HG02759 (cell line): ENCODE data around the gene TACC2.
"Not testable (repeated sequence)": the region's sequence is repeated elsewhere in the genome, so short reads cannot be mapped to it uniquely, and the experiment has no call there.

ENCODE experiments used
- ATAC-seq: cut with Tn5 transposase; IDR thresholded peaks from one replicate; pipeline ENCODE4 v1.9.1; 2021; ENCODE audit warnings: mild to moderate bottlenecking, moderate library complexity; ENCODE audit not compliant: unreplicated experiment

TACC2 gene, protein sequence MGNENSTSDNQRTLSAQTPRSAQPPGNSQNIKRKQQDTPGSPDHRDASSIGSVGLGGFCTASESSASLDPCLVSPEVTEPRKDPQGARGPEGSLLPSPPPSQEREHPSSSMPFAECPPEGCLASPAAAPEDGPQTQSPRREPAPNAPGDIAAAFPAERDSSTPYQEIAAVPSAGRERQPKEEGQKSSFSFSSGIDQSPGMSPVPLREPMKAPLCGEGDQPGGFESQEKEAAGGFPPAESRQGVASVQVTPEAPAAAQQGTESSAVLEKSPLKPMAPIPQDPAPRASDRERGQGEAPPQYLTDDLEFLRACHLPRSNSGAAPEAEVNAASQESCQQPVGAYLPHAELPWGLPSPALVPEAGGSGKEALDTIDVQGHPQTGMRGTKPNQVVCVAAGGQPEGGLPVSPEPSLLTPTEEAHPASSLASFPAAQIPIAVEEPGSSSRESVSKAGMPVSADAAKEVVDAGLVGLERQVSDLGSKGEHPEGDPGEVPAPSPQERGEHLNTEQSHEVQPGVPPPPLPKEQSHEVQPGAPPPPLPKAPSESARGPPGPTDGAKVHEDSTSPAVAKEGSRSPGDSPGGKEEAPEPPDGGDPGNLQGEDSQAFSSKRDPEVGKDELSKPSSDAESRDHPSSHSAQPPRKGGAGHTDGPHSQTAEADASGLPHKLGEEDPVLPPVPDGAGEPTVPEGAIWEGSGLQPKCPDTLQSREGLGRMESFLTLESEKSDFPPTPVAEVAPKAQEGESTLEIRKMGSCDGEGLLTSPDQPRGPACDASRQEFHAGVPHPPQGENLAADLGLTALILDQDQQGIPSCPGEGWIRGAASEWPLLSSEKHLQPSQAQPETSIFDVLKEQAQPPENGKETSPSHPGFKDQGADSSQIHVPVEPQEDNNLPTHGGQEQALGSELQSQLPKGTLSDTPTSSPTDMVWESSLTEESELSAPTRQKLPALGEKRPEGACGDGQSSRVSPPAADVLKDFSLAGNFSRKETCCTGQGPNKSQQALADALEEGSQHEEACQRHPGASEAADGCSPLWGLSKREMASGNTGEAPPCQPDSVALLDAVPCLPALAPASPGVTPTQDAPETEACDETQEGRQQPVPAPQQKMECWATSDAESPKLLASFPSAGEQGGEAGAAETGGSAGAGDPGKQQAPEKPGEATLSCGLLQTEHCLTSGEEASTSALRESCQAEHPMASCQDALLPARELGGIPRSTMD (N-terminal part only)

GRCh38 chr10:121988361-121989324, at the start of gene TACC2:
TSS of gene TACC2 (plus strand) at chr10:121989163. CDS start at chr10:122021982, 32,819 bp downstream.
- no peak for ATAC-seq

DNA sequence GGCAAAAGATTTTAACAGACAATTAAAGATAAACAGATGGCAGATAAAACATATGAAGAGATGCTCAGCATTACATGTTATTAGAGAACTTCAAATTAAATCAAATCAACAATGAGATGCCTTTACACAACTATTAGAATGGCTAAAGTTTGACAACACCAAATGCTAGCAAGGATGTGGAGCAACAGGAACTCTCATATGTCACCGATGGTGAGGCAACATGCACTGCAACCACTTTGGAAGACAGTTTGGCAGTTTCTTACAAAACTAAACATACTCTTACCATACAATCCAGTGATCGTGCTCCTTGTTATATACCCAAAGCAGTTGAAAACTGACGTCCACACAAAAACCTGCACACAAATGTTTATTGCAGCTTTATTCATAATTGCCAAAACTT, 47.4 kb upstream of the TACC2 start:
- ATAC-seq: no peak

DNA sequence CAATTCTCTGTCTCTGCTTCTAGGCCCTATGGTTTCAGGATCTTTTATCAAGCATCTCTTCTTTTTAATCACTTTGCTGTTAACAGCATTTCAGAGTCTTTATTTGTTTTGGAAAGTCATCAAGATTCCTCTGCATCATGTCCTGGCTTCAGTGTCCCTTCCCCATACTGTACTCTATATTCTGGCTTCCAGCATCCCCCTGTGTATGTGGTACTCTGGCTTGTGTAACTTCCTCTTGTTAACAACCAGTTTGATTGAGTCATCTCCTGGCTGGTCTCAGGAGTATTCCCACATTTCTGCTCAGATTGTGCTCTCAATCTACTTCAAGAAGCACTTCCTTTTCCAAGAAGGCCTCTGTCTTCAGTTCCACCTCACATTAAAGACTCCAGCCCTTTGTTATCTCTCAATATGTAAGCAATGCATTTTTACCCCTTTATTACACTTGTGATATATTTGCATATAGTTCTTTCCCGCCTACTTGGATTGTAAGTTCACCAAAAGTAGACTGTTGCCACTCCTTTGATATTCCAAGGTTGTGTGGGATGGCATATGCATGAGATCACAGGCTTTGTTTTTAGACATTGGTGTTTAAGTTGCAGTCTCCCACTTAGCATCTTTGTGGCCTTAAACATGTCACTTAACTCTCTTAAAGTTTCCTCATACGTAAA, 46.1 kb upstream of the TACC2 start:
- no peak for ATAC-seq

DNA sequence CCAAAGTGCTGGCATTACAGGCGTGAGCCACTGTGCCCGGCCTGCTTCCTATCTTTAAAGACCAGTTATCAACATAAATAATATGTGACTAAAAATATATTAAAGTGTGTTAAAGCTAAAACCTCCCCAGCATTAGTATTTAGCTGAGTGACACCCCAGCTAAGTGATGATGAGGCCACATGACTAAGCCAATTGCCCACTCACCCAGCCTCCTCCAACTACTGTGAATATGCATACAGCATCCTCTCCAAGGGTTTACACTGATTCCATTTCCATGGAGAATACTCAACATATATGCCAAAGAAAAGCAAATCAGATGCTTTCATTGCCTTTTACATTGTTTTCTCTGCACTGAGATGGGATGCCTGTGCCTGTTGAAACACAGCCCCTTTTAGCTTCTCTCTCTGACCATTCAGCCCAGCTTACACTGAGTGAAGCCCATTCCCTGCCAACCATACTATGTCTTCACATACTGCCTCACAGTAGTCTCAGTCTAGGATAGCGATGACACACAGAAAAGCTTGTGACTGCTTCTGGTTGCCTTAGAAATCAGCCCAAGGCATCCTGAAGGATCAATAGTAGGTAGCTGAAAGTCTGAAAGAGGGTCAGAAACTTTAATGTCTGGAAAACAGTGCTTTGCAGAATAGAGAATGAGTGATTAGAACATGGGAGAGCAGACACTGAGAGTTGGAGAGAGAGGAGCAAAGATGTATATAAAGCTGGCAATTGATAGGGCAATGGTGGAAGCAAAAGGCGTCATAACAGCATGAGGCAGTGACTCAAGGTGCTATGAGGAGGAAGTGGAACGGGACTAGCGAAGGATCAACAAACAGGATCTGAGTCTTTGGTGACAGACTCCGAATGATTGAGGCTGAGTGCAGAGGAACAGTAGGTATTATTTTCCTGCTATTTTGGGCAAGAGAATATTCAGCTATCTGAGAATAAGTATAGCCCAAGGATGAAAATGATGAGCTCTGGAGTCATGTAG, 41.3 kb upstream of the TACC2 start:
- ATAC-seq: no peak

- ATAC-seq: no peak
These were observed 39.9 kb upstream of the TACC2 start for GRCh38 chr10:121949049-121949448.

GRCh38 chr10:121949451-121949850, 39.5 kb upstream of the TACC2 start:
- ATAC-seq: no peak

DNA sequence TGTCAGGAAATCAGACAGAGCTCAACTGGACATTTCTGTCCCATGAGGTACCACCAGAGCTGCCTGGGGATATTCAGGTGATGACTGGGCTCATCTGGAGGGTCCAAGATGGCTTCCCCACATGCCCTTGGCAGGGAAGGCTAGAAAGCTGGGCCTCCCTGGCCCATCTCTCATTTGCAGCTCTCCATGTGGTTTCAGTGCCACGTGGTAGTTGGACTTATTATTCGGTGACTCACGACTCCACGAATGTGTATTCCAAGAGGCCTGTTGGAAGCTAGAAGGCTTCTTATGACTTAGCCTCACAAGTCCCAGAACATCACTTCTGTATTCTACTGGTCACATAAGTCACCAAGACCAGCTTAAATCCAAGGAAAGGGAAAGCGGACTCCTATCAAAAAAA, 36.7 kb upstream of the TACC2 start:
- no peak for ATAC-seq

DNA sequence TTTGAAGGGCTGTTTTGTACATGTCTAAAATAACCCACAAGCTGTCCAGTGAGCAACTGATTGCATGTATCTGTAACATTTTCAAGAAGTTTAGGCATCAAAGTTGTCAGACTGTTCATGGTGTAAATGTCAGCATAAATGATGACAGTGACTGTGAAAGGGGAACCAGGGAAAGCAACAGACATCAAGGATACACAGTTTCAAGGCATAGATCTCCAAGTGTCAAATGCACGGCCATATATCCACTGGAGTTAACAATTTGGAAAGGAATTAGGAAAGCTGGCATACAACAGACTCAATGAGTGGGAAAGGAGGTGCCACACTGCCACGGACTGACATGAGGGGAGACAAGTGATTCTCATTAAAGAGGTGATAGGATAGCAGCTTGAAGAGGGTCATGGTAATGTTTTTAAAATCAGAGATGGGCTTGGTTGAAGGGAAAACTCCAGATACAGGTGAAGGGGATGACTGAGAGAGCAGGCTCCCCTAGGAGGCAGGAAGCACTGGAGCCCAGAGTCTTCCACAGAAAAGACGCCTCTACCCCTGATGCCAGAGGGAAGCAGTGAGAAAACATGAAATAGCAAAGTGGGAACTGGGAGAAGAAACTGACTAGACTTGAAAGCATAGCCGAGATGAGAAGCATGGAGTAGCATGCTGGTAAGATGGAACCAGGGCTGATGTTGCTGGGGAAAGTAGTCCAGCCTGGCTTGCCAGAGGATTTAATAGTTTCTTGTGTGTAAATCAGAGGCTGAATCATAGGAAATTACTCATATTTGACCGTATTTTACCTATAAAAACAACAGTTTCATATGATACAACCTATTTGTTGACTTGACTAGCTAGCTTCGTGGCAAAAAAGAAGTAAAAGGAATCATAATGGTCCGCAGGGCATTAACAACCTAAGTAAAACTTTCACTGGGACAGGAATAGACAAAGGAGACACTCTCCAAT, 32.6 kb upstream of the TACC2 start:
- no peak for ATAC-seq

DNA sequence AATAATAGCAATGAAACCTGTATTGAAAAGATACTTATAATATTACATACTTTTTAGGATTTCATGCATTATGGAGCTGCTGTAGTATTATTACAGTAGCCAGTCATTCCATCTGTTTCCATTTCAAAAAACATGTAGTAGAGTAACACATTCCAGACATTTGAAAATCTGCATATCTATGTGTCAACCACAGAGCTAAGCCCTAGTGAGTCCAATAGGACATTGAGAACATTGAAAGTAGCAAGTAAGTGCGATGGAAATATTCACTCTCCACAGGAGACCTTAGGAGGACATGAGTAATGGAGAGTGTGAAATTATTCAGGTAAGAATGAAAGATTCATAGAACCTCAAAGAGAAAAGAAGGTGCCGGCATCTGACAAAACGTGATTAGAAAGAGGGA, 29.3 kb upstream of the TACC2 start:
- ATAC-seq: no peak

DNA sequence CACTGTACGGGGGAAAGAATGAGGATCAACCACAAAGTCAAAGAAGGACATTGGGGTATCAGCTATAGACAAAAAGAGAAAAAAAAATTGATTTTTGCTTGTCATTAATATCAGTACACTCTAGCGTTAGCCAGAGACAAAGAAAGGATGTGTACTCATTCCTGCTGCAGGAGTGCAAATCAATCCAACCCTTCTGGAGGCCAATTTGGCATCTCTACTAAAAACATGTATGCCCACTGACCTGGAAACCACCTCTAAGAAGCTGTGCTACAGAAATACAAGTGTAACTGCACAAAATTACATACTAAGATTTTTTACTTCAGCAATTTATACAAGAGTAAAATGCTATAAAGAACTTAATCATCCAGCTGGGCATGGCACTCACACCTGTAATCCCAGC, 27.5 kb upstream of the TACC2 start:
- ATAC-seq: no peak

DNA sequence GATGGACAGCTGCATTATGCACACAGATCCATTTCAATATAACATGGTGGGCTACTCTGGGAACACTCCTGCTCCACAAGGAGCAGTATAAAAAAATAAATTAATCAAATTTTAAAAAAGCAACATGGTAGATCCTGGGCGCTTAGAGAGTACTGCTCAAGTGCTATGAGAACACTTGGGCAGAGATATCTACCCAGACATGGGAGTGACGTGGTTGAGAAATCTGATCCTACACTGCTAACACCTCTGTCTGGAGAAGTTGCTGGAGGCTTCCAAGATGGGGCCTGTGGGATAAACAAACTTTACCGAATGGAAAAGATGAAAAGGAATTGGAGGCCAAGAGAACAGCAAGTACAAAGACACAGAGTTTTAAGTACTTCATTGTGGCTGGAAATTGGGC, 23.0 kb upstream of the TACC2 start:
- no peak for ATAC-seq

DNA sequence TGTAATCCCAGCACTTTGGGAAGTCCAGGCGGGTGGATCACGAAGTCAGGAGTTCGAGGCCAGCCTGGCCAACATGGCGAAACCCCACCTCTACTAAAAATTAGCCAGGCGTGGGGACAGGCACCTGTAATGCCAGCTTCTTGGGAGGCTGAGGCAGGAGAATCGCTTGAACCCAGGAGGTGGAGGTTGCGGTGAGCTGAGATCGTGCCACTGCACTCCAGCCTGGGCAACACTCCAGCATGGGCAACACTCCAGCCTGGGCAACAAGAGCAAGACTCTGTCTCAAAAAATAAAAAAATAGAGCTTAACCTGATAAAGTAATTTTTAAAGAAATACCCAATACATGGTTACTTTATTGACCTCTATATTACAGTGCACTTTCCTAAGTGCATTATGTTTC, 19.9 kb upstream of the TACC2 start:
- not testable (repeated sequence) for ATAC-seq

DNA sequence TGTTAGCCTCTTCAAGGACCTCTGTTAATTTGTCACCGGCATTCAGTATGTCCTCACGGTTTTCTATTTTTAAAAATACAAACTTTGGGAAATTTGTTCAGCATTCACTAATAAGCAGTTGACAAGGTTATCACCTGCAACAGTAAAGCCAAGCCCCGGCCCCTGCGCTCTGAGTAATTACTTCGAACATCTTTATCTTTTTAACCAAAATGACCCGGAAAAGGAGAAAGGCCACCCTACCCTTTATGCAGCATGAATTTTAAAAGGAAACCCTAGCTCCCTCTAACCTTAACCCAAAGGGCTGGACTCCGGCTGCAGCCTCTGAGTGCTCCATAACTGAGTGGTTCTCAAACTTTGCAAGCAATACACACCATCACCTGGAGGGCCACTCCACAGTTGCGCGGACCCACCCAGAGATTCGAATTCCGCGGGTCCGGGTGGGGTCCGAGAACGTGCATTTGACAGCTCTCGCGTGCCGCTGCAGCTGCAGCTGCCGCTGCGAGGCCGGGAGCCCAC, 14.9 kb upstream of the TACC2 start:
- no peak for ATAC-seq

DNA sequence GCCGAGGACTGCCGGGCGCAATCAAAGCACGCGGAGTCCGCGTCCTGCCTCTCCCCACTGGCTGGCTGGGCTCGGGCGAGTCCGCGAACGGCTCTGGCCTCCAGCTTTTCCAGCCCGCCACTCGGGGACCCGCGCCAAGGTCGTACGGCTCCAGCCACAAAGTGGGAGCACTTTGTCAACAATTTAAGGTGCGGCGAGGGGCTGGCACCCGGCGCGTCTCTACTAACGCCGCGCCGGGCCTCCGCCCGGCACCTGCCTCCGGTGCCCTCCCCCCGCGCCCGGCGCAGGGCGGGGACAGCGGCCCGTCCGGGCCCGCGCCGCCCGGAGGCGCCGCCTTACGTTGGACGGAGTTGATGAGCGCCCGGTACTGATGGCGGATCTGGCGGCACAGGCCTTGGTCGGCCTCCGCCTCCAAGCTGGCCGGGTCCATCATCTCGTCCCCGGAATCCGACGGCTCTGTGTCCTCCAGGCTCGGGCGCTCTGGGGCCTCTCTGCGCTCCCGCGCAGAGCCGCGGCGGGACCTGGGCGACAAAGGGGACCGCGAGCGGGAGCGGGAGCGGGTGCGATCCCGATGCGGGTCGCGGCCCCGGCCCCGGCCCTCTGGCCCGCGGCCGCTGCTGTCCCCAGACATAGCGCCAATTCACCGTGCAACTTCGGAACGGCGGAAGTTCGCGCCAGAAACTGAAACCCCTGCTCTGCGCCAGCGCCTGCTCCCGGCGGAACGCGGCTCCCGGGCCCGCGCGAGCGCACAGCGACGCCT, 14.2 kb upstream of the TACC2 start, which contains the start of gene NSMCE4A:
TSS of gene NSMCE4A (minus strand) at position 683 of the 760 bp plus-strand sequence. CDS start at position 631, 52 bp downstream.
- ATAC-seq: peak; percentile 86

DNA sequence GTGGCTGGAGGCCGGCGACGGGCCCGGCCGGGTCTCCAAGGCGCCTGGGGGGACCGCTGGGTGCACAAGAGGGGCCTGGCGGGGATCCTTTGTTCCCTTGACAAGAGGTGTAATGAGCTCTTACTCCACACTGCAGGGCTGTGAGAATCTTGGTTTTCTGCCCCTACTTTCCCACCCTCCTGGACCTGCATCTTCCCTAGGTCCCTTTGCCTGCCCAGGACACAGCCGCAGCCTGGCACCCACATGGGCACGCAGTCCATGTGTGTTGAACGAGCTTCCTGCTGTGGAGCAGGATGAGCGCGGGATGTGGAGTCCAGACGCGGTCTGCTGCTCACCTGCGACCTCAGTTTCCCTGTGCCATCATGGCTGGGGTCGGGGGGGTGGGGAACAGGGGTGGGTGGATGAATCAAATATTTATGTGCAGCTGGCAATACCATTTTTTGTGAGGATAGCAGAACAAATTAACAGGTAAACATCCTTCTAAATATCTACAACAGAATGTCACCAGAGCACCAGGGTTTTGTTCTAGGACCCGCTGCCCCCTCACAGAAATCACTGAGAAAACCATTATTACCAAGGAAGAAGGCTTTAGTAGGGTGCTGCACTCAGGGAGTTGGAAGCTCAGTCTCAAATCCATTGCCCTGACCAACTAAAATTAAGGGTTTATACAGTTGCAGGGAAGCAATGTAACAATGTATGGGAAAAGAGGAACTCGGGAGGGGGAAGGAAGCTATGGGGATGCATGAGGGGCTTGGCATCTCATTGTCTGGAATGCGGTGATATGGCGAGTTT, 13.5 kb upstream of the TACC2 start:
- no peak for ATAC-seq
